ENCODE measurements around the gene TOX3. TPM values are rescaled to one million over a fixed set of nuclear protein-coding genes. Genes with fewer than 3 reads are reported as not detected.

Gene TOX3
- total and polyA plus RNA-seq, 4 donors: 1.3 to 3.5 (median 2.4) TPM

DNA sequence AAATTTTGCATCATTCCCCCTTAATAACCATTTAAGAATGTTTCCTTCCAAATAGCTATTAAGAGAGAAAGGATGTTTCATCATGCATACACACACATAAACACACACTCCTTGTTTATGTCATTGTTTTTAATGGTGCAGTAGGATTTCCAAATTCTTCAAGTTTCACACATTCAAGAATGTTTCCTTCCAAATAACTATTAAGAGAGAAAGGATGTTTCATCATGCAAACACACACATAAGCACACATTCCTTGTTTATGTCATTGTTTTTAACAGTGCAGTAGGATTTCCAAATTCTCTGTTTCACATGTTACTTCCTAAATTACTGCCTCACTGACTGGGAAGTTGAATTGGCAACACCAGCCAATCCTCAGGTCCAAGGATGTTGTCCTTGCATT, 7.8 kb downstream of the TOX3 start:
- Histone ChIP-seq H3K4me3 (ENCODE audit: low read depth in 1 of 3, low read length in 3 of 3) (no peak overlapping the region), H3K9ac (ENCODE audit: low read depth in 1 of 2, low read length in 2 of 2) (no peak overlapping the region), H3K27me3 (ENCODE audit: control insufficient read depth in 4 of 4, insufficient read depth in 4 of 4, low read length in 3 of 4) (no peaks in the 10 kb centered on the region), H3K36me3 (ENCODE audit: control insufficient read depth in 4 of 4, insufficient read depth in 3 of 4, low read depth in 1 of 4, low read length in 3 of 4) (peaks cover 0 to 6% (median 0%) of the 10 kb centered on the region in 4 donors), H3K27ac (ENCODE audit: low read depth in 1 of 2, low read length in 2 of 2) (no peak overlapping the region), H3K9me3 (ENCODE audit: control insufficient read depth in 4 of 4, low read length in 3 of 4) (no peaks in the 10 kb centered on the region), H3K4me1 (ENCODE audit: control insufficient read depth in 4 of 4, insufficient read depth in 4 of 4, low read length in 3 of 4) (peaks cover 2 to 9% (median 5%) of the 10 kb centered on the region in 4 donors)
- no peak for TF ChIP-seq EGR1 (IDR thresholded peaks at IDR 0.05; ENCODE audit: low read depth in 2 of 2)
- no peak for TF ChIP-seq SP1 (IDR thresholded peaks at IDR 0.05)
- TF ChIP-seq, protein P1, sequence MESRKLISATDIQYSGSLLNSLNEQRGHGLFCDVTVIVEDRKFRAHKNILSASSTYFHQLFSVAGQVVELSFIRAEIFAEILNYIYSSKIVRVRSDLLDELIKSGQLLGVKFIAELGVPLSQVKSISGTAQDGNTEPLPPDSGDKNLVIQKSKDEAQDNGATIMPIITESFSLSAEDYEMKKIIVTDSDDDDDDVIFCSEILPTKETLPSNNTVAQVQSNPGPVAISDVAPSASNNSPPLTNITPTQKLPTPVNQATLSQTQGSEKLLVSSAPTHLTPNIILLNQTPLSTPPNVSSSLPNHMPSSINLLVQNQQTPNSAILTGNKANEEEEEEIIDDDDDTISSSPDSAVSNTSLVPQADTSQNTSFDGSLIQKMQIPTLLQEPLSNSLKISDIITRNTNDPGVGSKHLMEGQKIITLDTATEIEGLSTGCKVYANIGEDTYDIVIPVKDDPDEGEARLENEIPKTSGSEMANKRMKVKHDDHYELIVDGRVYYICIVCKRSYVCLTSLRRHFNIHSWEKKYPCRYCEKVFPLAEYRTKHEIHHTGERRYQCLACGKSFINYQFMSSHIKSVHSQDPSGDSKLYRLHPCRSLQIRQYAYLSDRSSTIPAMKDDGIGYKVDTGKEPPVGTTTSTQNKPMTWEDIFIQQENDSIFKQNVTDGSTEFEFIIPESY (IDR thresholded peaks at IDR 0.05): no peak
- TF ChIP-seq, protein P2, sequence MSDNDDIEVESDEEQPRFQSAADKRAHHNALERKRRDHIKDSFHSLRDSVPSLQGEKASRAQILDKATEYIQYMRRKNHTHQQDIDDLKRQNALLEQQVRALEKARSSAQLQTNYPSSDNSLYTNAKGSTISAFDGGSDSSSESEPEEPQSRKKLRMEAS (IDR thresholded peaks at IDR 0.05): no peak
- no peak for TF ChIP-seq NR2F2 (IDR thresholded peaks at IDR 0.05)
- TF ChIP-seq, protein P3, sequence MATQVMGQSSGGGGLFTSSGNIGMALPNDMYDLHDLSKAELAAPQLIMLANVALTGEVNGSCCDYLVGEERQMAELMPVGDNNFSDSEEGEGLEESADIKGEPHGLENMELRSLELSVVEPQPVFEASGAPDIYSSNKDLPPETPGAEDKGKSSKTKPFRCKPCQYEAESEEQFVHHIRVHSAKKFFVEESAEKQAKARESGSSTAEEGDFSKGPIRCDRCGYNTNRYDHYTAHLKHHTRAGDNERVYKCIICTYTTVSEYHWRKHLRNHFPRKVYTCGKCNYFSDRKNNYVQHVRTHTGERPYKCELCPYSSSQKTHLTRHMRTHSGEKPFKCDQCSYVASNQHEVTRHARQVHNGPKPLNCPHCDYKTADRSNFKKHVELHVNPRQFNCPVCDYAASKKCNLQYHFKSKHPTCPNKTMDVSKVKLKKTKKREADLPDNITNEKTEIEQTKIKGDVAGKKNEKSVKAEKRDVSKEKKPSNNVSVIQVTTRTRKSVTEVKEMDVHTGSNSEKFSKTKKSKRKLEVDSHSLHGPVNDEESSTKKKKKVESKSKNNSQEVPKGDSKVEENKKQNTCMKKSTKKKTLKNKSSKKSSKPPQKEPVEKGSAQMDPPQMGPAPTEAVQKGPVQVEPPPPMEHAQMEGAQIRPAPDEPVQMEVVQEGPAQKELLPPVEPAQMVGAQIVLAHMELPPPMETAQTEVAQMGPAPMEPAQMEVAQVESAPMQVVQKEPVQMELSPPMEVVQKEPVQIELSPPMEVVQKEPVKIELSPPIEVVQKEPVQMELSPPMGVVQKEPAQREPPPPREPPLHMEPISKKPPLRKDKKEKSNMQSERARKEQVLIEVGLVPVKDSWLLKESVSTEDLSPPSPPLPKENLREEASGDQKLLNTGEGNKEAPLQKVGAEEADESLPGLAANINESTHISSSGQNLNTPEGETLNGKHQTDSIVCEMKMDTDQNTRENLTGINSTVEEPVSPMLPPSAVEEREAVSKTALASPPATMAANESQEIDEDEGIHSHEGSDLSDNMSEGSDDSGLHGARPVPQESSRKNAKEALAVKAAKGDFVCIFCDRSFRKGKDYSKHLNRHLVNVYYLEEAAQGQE (IDR thresholded peaks at IDR 0.05): no peak
- no peak for TF ChIP-seq RXRA (IDR thresholded peaks at IDR 0.05)
- no peak for TF ChIP-seq GABPA (IDR thresholded peaks at IDR 0.05 in 1 of 2, conservative IDR thresholded peaks at IDR 0.05 in 1 of 2)
- no peak for DNase-seq (ENCODE audit: low spot score)

DNA sequence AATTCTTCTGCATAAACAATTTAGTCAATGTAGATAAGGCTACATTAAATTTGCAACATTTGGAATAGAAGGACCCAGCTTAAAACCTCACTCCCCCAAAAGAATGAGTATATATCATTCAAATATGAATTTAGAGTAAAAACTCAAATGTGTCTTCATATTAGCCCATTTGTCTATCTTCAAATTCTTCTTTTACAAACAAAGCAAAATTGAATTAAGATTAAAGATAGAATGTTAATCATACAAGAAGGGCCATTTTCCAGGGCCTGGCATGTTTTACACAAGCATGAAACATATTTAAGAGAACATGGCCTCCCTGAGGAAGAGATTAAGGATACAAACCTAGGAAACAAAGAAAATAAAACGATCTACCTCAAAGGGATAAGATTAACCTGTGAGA, 8.4 kb downstream of the TOX3 start:
- Histone ChIP-seq H3K4me1 (ENCODE audit: control insufficient read depth in 4 of 4, insufficient read depth in 4 of 4, low read length in 3 of 4) (peaks cover 2 to 5% (median 2%) of the 10 kb centered on the region in 4 donors), H3K27me3 (ENCODE audit: control insufficient read depth in 4 of 4, insufficient read depth in 4 of 4, low read length in 3 of 4) (no peaks in the 10 kb centered on the region), H3K4me3 (ENCODE audit: low read depth in 1 of 3, low read length in 3 of 3) (no peak overlapping the region), H3K36me3 (ENCODE audit: control insufficient read depth in 4 of 4, insufficient read depth in 3 of 4, low read depth in 1 of 4, low read length in 3 of 4) (peaks cover 0 to 6% (median 0%) of the 10 kb centered on the region in 4 donors), H3K9ac (ENCODE audit: low read depth in 1 of 2, low read length in 2 of 2) (no peak overlapping the region), H3K27ac (ENCODE audit: low read depth in 1 of 2, low read length in 2 of 2) (no peak overlapping the region), H3K9me3 (ENCODE audit: control insufficient read depth in 4 of 4, low read length in 3 of 4) (no peaks in the 10 kb centered on the region)
- no peak for TF ChIP-seq SP1 (IDR thresholded peaks at IDR 0.05)
- no peak for TF ChIP-seq FOXA2 (IDR thresholded peaks at IDR 0.05)
- TF ChIP-seq, protein P3 (IDR thresholded peaks at IDR 0.05): no peak
- no peak for TF ChIP-seq YY1 (IDR thresholded peaks at IDR 0.05)
- TF ChIP-seq HNF4G (IDR thresholded peaks at IDR 0.05): no peak
- TF ChIP-seq RXRA (IDR thresholded peaks at IDR 0.05): no peak
- no peak for DNase-seq (ENCODE audit: low spot score)
- 76% methylated on average over 1 of the region's 1 CpG for WGBS

Data from liver (tissue), 9 donors.